GM12878 (cell line): Measurements from ENCODE around the gene SFMBT1. TPM values are rescaled to one million over a fixed set of nuclear protein-coding genes. Genes with fewer than 3 reads are reported as not detected.

ENCODE experiments used
- ATAC-seq: fragments of 200-7000 bp; cut with Tn5 transposase; 3 replicates; pipeline ENCODE4 v1.9.1; 2020; ENCODE audit warnings: mild to moderate bottlenecking, moderate library complexity
- BruUV-seq: library from RNA; stranded (reverse); fragments of 400-500 nt; replicated peaks from 2 replicates; lab custom pipeline; 2021; lab: Mats Ljungman, UMichigan
- CTCF ChIA-PET: fragments of 300-600 bp; sonication (Branson Sonifier 250); formaldehyde crosslinking; extraction: SDS; loops from one replicate; lab custom pipeline; 2021; ENCODE audit warnings: inconsistent platforms; lab: Yijun Ruan, JAX
- POLR2A ChIA-PET: fragments of 350-600 bp; formaldehyde crosslinking; extraction: SDS; loops from one replicate; lab custom pipeline; 2021; ENCODE audit warnings: inconsistent platforms; lab: Charles Lee
- RAD21 ChIA-PET: fragments of 300-600 bp; sonication (Branson Sonifier 250); formaldehyde crosslinking; loops from one replicate; lab custom pipeline; 2023; ENCODE audit warnings: antibody characterized with exemption; ENCODE audit not compliant: unreplicated experiment; lab: Charles Lee
- SMC1A ChIA-PET: fragments of 300-600 bp; sonication (Branson Sonifier 250); formaldehyde crosslinking; loops from one replicate; lab custom pipeline; 2023; ENCODE audit not compliant: unreplicated experiment, uncharacterized antibody; lab: Charles Lee
- DNase-seq: peaks from one replicate; pipeline ENCODE4 v3.0.0-alpha.2; 2011; ENCODE audit warnings: low read depth, low spot score
- FAIRE-seq: peaks from 3 replicates; lab custom pipeline; 2011; peaks lifted over from hg19 to GRCh38; lab: Jason Lieb, UNC
- H2AFZ ChIP-seq: 2 replicates; pipeline ENCODE4 v1.6.0; 2011; ENCODE audit warnings: low read depth, low read length, control low read depth; ENCODE audit not compliant: control insufficient read depth
- H3K27ac ChIP-seq: 2 replicates; pipeline ENCODE4 v1.5.1; 2011; ENCODE audit warnings: control low read depth; ENCODE audit not compliant: control insufficient read depth, insufficient read depth
- H3K27me3 ChIP-seq, 2 experiments: replicated peaks in 1 of 2; 2 replicates each; pipeline versions ENCODE4 v1.6.0 to v1.6.1; 2011; ENCODE audit warnings: low read length in 1 of 2; ENCODE audit not compliant: control insufficient read depth in 2 of 2, insufficient read depth in 2 of 2
- H3K36me3 ChIP-seq, 2 experiments: 2 replicates each; pipeline ENCODE4 v1.5.1; 2011; ENCODE audit warnings: low read length in 1 of 2; ENCODE audit not compliant: control insufficient read depth in 2 of 2, insufficient read depth in 2 of 2
- H3K4me1 ChIP-seq: 2 replicates; pipeline ENCODE4 v1.6.1; 2011; ENCODE audit warnings: mild to moderate bottlenecking, low read length, moderate library complexity, mixed read lengths; ENCODE audit not compliant: control insufficient read depth, insufficient read depth
- H3K4me2 ChIP-seq: 2 replicates; pipeline ENCODE4 v1.6.0; 2011; ENCODE audit warnings: control low read depth; ENCODE audit not compliant: control insufficient read depth, insufficient read depth
- H3K4me3 ChIP-seq: fragments of 200-600 bp; sonication (generic); 2 replicates; pipeline ENCODE4 v1.5.1; 2016
- H3K79me2 ChIP-seq: 2 replicates; pipeline ENCODE4 v1.6.0; 2011; ENCODE audit warnings: low read length; ENCODE audit not compliant: control insufficient read depth, insufficient read depth
- H3K9ac ChIP-seq: 2 replicates; pipeline ENCODE4 v1.8.0; 2011; ENCODE audit warnings: low read length, control low read depth, mixed read lengths; ENCODE audit not compliant: control insufficient read depth, insufficient read depth
- H3K9me3 ChIP-seq: replicated peaks from 3 replicates; pipeline ENCODE4 v1.5.1; 2011; ENCODE audit warnings: mild to moderate bottlenecking, low read length; ENCODE audit not compliant: control insufficient read depth, insufficient read depth
- H4K20me1 ChIP-seq: 2 replicates; pipeline ENCODE4 v1.6.0; 2011; ENCODE audit not compliant: control insufficient read depth, insufficient read depth
- BHLHE40 ChIP-seq, 2 experiments: fragments of 450-650 bp in 1 of 2; IDR thresholded peaks; 2 replicates each; pipeline ENCODE4 v1.6.1; 2011 to 2017; ENCODE audit warnings: low read depth in 2 of 2, borderline replicate concordance in 1 of 2, improper control_type of control experiment in 1 of 2, low read length in 1 of 2, mild to moderate bottlenecking in 1 of 2
- HCFC1 ChIP-seq: fragments of 150-350 bp; IDR thresholded peaks from 2 replicates; pipeline ENCODE4 v1.6.1; 2014; ENCODE audit warnings: low read length
- SIX5 ChIP-seq: IDR thresholded peaks from 2 replicates; pipeline ENCODE4 v1.6.1; 2011; ENCODE audit warnings: mild to moderate bottlenecking, low read depth, low read length, moderate library complexity; ENCODE audit not compliant: severe bottlenecking
- SKIL ChIP-seq: fragments of 450-650 bp; IDR thresholded peaks from 2 replicates; pipeline ENCODE4 v1.6.1; 2017; ENCODE audit warnings: mild to moderate bottlenecking, low read depth, inconsistent platforms; ENCODE audit not compliant: poor library complexity, severe bottlenecking
- SPI1 ChIP-seq: IDR thresholded peaks from 2 replicates; pipeline ENCODE4 v1.6.1; 2011; ENCODE audit warnings: low read depth, mild to moderate bottlenecking, low read length, moderate library complexity, borderline replicate concordance; ENCODE audit not compliant: insufficient read depth
- SRF ChIP-seq, 2 experiments: IDR thresholded peaks; 2 replicates each; pipeline ENCODE4 v1.6.1; 2011; ENCODE audit warnings: low read depth in 2 of 2, low read length in 2 of 2, mild to moderate bottlenecking in 1 of 2, moderate library complexity in 1 of 2
- STAT1 ChIP-seq: fragments of 450-650 bp; conservative IDR thresholded peaks from 2 replicates; pipeline ENCODE4 v1.6.1; 2014; ENCODE audit warnings: antibody characterized with exemption, mild to moderate bottlenecking
- SUZ12 ChIP-seq: fragments of 200-600 bp; sonication (generic); IDR thresholded peaks from one replicate; pipeline ENCODE4 v1.6.1; 2018; ENCODE audit warnings: antibody characterized with exemption, mild to moderate bottlenecking; ENCODE audit not compliant: unreplicated experiment
- WGBS: methylation state at CpG from one replicate; pipeline ENCODE4 v1.1.6; 2016; ENCODE audit warnings: low lambda C conversion rate; ENCODE audit not compliant: insufficient replicate concordance, insufficient coverage; ENCODE audit errors: missing lambda C conversion rate; 5-methylcytosine and 5-hydroxymethylcytosine counted together
- in situ Hi-C: fragments of 300-500 bp; cut with MboI; formaldehyde crosslinking; loops from 9 replicates; pipeline ENCODE4 v1.14.3; 2018; ENCODE audit warnings: mixed read lengths
- intact Hi-C: fragments of 100-400 bp; cut with micrococcal nuclease; formaldehyde crosslinking; loops from one replicate; pipeline ENCODE4 v1.14.2; 2022; ENCODE audit not compliant: unreplicated experiment
- polyA plus RNA-seq, 11 experiments: library from polyadenylated mRNA; depleted of rRNA in 4 of 11; unstranded in 6 of 11; stranded (reverse) in 5 of 11; fragments of >200 nt; fragmentation: Nextera tagmentation in 4 of 11; fragmentation: Illumina TruSeq in 1 of 11; extraction: Ambion mirVana in 4 of 11; extraction: Trizol in 1 of 11; gene quantifications; 1 replicate in 1 of 11; 2 replicates in 10 of 11; pipeline versions ENCODE4 v1.2.1 to v1.2.3, GENCODE V29; 2011 to 2016; ENCODE audit warnings: inconsistent platforms in 2 of 11, missing spikeins in 2 of 11, low read depth in 1 of 11
- total RNA-seq, 4 experiments: library from RNA; depleted of rRNA in 3 of 4; stranded (reverse); fragments of >200 nt in 3 of 4; fragmentation: Illumina TruSeq in 1 of 4; extraction: Trizol in 1 of 4; gene quantifications; 2 replicates each; pipeline versions ENCODE4 v1.2.1 to v1.2.3, GENCODE V29; 2013 to 2021

SFMBT1 gene
- total and polyA plus RNA-seq, 10 of the 15 experiments (the other 5 are each of a cell fraction or from before 2014, with no cell fraction given) = 3.2 to 19.5 (median 11.4) TPM

GRCh38 chr3:53024315-53024714, 21.6 kb downstream of the SFMBT1 start (continued):
- TF ChIP-seq BHLHE40 (IDR thresholded peaks at IDR 0.05; ENCODE audit: borderline replicate concordance in 1 of 2, low read depth in 2 of 2, low read length in 1 of 2) (no peak), SPI1 (no peak), HCFC1 (no peak), SIX5 (no peak)

GRCh38 chr3:53023072-53023823, 22.6 kb downstream of the SFMBT1 start:
- intact Hi-C loops = no loop called here
- 88% methylated on average over 4 of the region's 4 CpGs for WGBS
- H3K4me2 ChIP-seq = no peak overlapping the region
- TF ChIP-seq SKIL = no peak
- no peak for TF ChIP-seq STAT1
- no peak for TF ChIP-seq SUZ12
- no peak for TF ChIP-seq SRF (IDR thresholded peaks at IDR 0.05; ENCODE audit: low read depth in 2 of 2, low read length in 2 of 2)
- TF ChIP-seq, all 136 proteins: peak for 0
- Histone ChIP-seq H3K36me3 (no peaks in the 10 kb centered on the region; a peak in 1 of 4 replicates), H4K20me1 (no peaks in the 10 kb centered on the region), H2AFZ (no peak overlapping the region), H3K27ac (no peak overlapping the region), H3K9ac (no peak overlapping the region), H3K79me2 (peaks cover 12% of the 10 kb centered on the region), H3K4me3 (no peak overlapping the region), H3K9me3 (no peaks in the 10 kb centered on the region), H3K4me1 (peaks cover 14% of the 10 kb centered on the region), H3K27me3 (no peaks in the 10 kb centered on the region)
- ChIA-PET POLR2A (interaction anchor here (0.6 to 1.8 kb wide), 2 partner anchors 9 to 10 kb away, joined by 5 read pairs; no protein-coding TSS in a partner anchor), RAD21 (no interaction called here), SMC1A (interaction anchor here (0.7 to 1.3 kb wide), 5 partner anchors 25 to 175 kb away, joined by 3 read pairs; no protein-coding TSS in a partner anchor), CTCF (interaction anchor here (0.7 kb wide), 1 partner anchor 294 kb away, joined by 3 read pairs; no protein-coding TSS in a partner anchor)
- DNase-seq (no peak), ATAC-seq (no peak), FAIRE-seq (no peak)
- BruUV-seq = no TSS peak
- in situ Hi-C loops = no loop called here
